Endothelial cell of umbilical vein (primary cell): ENCODE measurements around the gene TBCD. TPM values are rescaled to one million over a fixed set of nuclear protein-coding genes. Genes with fewer than 3 reads are reported as not detected.

Experiments
- BruUV-seq: library from RNA; stranded (reverse); fragments of 400-500 nt; replicated peaks from 2 replicates; lab custom pipeline; 2021; lab: Mats Ljungman, UMichigan
- CTCF ChIA-PET: fragments of 300-600, 350-600 bp; sonication (Branson Sonifier 250); formaldehyde crosslinking; loops from one replicate; lab custom pipeline; 2021; ENCODE audit warnings: antibody characterized with exemption, inconsistent platforms; lab: Charles Lee
- POLR2A ChIA-PET: fragments of 300-600, 350-600 bp; sonication (Branson Sonifier 250); formaldehyde crosslinking; loops from one replicate; lab custom pipeline; 2021; ENCODE audit warnings: antibody characterized with exemption, inconsistent platforms; lab: Charles Lee
- DNase-seq: peaks from one replicate; pipeline ENCODE4 v3.0.0-alpha.2; 2011; ENCODE audit warnings: low read depth, low spot score
- FAIRE-seq: peaks from 2 replicates; lab custom pipeline; 2011; peaks lifted over from hg19 to GRCh38; lab: Jason Lieb, UNC
- H2AFZ ChIP-seq: 2 replicates; pipeline ENCODE4 v1.6.0; 2012; ENCODE audit warnings: low read depth, low read length, control low read depth, inconsistent platforms
- H3K27ac ChIP-seq: 2 replicates; pipeline ENCODE4 v1.5.1; 2011; ENCODE audit warnings: low read depth, mild to moderate bottlenecking, control low read depth, low read length, moderate library complexity; ENCODE audit not compliant: insufficient read depth
- H3K27me3 ChIP-seq, 2 experiments: 2 replicates each; pipeline versions ENCODE4 v1.6.0 to v1.6.1; 2011; ENCODE audit warnings: low read length in 2 of 2, mixed read lengths in 1 of 2; ENCODE audit not compliant: control insufficient read depth in 2 of 2, insufficient read depth in 2 of 2
- H3K36me3 ChIP-seq, 2 experiments: 2 replicates in 1 of 2; 3 replicates in 1 of 2; pipeline ENCODE4 v1.5.1; 2011; ENCODE audit warnings: low read length in 2 of 2, mild to moderate bottlenecking in 1 of 2, moderate library complexity in 1 of 2; ENCODE audit not compliant: control insufficient read depth in 2 of 2, insufficient read depth in 2 of 2; ENCODE audit errors: extremely low read depth in 1 of 2
- H3K4me1 ChIP-seq: 3 replicates; pipeline ENCODE4 v1.5.1; 2011; ENCODE audit warnings: mild to moderate bottlenecking, low read length; ENCODE audit not compliant: control insufficient read depth, insufficient read depth; ENCODE audit errors: extremely low read depth
- H3K4me2 ChIP-seq: 2 replicates; pipeline ENCODE4 v1.6.1; 2011; ENCODE audit warnings: low read length, control low read depth, mixed read lengths; ENCODE audit not compliant: insufficient read depth
- H3K4me3 ChIP-seq, 3 experiments: fragments of 200-600 bp in 1 of 3; sonication (generic), shearing (Covaris generic) in 1 of 3; replicated peaks in 1 of 3; 2 replicates each; pipeline ENCODE4 v1.5.1; 2011 to 2016; ENCODE audit warnings: control low read depth in 3 of 3, low read length in 3 of 3, mild to moderate bottlenecking in 2 of 3, inconsistent platforms in 1 of 3, low read depth in 1 of 3, moderate library complexity in 1 of 3; ENCODE audit not compliant: insufficient read depth in 1 of 3
- H3K79me2 ChIP-seq: 2 replicates; pipeline ENCODE4 v1.6.0; 2012; ENCODE audit warnings: low read length, inconsistent platforms; ENCODE audit not compliant: control insufficient read depth, insufficient read depth
- H3K9ac ChIP-seq: replicated peaks from 2 replicates; pipeline ENCODE3; 2011; ENCODE audit warnings: low read length, control low read depth; ENCODE audit not compliant: insufficient read depth; ENCODE audit errors: extremely low read depth
- H3K9me1 ChIP-seq: replicated peaks from 3 replicates; pipeline ENCODE4 v1.6.0; 2011; ENCODE audit warnings: mild to moderate bottlenecking, low read length; ENCODE audit not compliant: control insufficient read depth, insufficient read depth; ENCODE audit errors: extremely low read depth
- H3K9me3 ChIP-seq: replicated peaks from 2 replicates; pipeline ENCODE4 v1.5.1; 2012; ENCODE audit warnings: low read length, inconsistent platforms; ENCODE audit not compliant: control insufficient read depth, insufficient read depth
- H4K20me1 ChIP-seq: replicated peaks from 2 replicates; pipeline ENCODE3; 2011; ENCODE audit warnings: mild to moderate bottlenecking, low read length; ENCODE audit not compliant: control insufficient read depth, insufficient read depth; ENCODE audit errors: extremely low read depth
- EZH2 ChIP-seq: IDR thresholded peaks from 2 replicates; pipeline ENCODE4 v1.6.1; 2012; ENCODE audit warnings: borderline replicate concordance, low read depth, mild to moderate bottlenecking, moderate library complexity, low read length, inconsistent platforms; ENCODE audit not compliant: severe bottlenecking
- FOS ChIP-seq: IDR thresholded peaks from 2 replicates; pipeline ENCODE4 v1.6.1; 2011; ENCODE audit warnings: mild to moderate bottlenecking, low read length, moderate library complexity, borderline replicate concordance; ENCODE audit not compliant: insufficient read depth
- GATA2 ChIP-seq: IDR thresholded peaks from 2 replicates; pipeline ENCODE4 v1.7.0; 2011; ENCODE audit warnings: low read depth, mild to moderate bottlenecking, moderate library complexity, mixed read lengths, low read length; ENCODE audit not compliant: insufficient read length, insufficient read depth
- JUN ChIP-seq: IDR thresholded peaks from 2 replicates; pipeline ENCODE4 v1.6.1; 2011; ENCODE audit warnings: borderline replicate concordance, low read depth; ENCODE audit not compliant: insufficient read length, insufficient read depth
- MYC ChIP-seq: IDR thresholded peaks from one replicate; pipeline ENCODE4 v1.6.1; 2011; ENCODE audit warnings: mild to moderate bottlenecking, low read depth, low read length
- POLR2A ChIP-seq: IDR thresholded peaks from 2 replicates; pipeline ENCODE4 v1.6.1; 2012; ENCODE audit warnings: low read depth, mild to moderate bottlenecking, control low read depth, low read length
- POLR2AphosphoS5 ChIP-seq: IDR thresholded peaks from 2 replicates; pipeline ENCODE4 v1.6.1; 2012; ENCODE audit warnings: low read depth, mild to moderate bottlenecking, control low read depth, low read length, moderate library complexity; ENCODE audit not compliant: insufficient read depth
- dilution Hi-C: fragments of 300-500 bp; cut with MboI; formaldehyde crosslinking; loops from one replicate; pipeline ENCODE4 v1.15.0; 2019; ENCODE audit warnings: low sequenced_read_pairs; ENCODE audit not compliant: extremely low pct_ligation_motif_present
- intact Hi-C: fragments of 100-400 bp; cut with micrococcal nuclease; formaldehyde crosslinking; loops from one replicate; pipeline ENCODE4 v1.10.0; 2022
- polyA plus RNA-seq, 4 experiments: library from polyadenylated mRNA; depleted of rRNA in 3 of 4; stranded (reverse) in 3 of 4; unstranded in 1 of 4; fragments of >200 nt; gene quantifications; 2 replicates each; pipeline versions ENCODE4 v1.2.1 to v1.2.3, GENCODE V29; 2011 to 2012; ENCODE audit warnings: missing spikeins in 1 of 4
- total RNA-seq: library from RNA; stranded (reverse); gene quantifications from 2 replicates; pipeline ENCODE4 v1.2.3, GENCODE V29; 2021
- TF ChIP-seq, protein P1 (sequence below), 2 donors: IDR thresholded peaks; 1 replicate in 1 of 2; 2 replicates in 1 of 2; pipeline ENCODE4 v1.5.1; 2011; ENCODE audit warnings: low read length in 2 of 2, mild to moderate bottlenecking in 2 of 2, moderate library complexity in 2 of 2, control low read depth in 1 of 2, inconsistent platforms in 1 of 2, low read depth in 1 of 2; ENCODE audit not compliant: insufficient read depth in 1 of 2; ENCODE audit errors: extremely low read depth in 1 of 2
- TF ChIP-seq, protein P2 (sequence below): IDR thresholded peaks from 2 replicates; pipeline ENCODE4 v1.6.1; 2011; ENCODE audit not compliant: insufficient read depth, insufficient read length

The TBCD gene
- total and polyA plus RNA-seq, 2 donors (not counting 3 experiments of a cell fraction or from before 2014, with no cell fraction given): 121 to 145 TPM

DNA sequence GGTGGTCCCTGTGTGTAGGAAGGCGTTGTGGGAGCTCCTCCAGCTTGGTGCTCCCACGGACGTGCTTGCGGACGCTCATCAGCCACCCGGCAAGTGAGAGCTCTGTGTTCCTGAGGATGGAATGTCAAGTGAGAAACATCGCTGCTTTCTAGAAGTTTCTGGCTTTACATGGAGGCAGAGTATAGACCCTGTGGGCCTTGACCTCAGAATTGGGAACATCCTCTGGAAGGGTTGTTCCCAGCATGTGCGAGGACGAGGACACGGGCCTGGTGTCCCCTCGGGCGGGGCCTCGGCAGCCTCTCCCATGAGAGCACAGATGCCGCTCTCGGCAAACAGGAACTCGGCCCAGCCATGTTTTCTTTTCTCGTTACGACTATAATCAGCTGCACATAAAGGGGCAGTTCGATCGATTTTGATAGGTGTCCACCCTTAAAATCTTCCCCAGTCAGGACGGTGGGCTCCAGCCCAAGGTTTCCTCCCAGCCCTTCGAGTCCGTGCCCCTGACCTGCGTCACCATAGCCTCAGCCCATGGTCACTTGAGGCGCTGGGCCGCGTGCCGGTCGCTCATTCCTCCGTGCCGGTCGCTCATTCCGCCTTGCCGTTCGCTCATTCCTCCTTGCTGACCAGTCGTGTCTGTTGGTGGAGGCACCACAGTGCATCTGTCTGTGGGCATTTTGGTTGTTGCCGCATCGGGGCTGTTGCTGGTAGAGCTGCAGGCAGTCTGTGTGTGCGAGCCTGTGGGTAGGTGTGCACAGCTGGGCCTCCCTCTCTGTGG is 179.2 kb downstream of the TBCD start:
- no peak overlapping the region for H3K4me2 ChIP-seq
- H3K36me3 ChIP-seq: peaks cover 9 to 51% of the 10 kb centered on the region in 2 experiments
- H3K4me1 ChIP-seq: peaks cover 5% of the 10 kb centered on the region
- no peaks in the 10 kb centered on the region for H3K9me1 ChIP-seq
- BruUV-seq: no TSS peak
- no peak overlapping the region for H3K4me3 ChIP-seq
- dilution Hi-C loops (no loop called here), intact Hi-C loops (no loop called here)
- no peak overlapping the region for H2AFZ ChIP-seq
- no peak overlapping the region for H3K27ac ChIP-seq
- FAIRE-seq (no peak), DNase-seq (no peak)
- H3K9ac ChIP-seq: no peak overlapping the region
- no peaks in the 10 kb centered on the region for H3K79me2 ChIP-seq
- no peaks in the 10 kb centered on the region for H4K20me1 ChIP-seq
- POLR2A ChIA-PET: no interaction called here
- H3K9me3 ChIP-seq: no peaks in the 10 kb centered on the region
- H3K27me3 ChIP-seq: no peaks in the 10 kb centered on the region
- CTCF ChIA-PET: interaction anchor here (2.2 kb wide), 1 partner anchor 149 kb away, joined by 8 read pairs; no protein-coding TSS in a partner anchor
- TF ChIP-seq MYC (no peak), FOS (no peak), POLR2AphosphoS5 (no peak), EZH2 (no peak), JUN (no peak), GATA2 (no peak), POLR2A (no peak)
- TF ChIP-seq, protein P1, sequence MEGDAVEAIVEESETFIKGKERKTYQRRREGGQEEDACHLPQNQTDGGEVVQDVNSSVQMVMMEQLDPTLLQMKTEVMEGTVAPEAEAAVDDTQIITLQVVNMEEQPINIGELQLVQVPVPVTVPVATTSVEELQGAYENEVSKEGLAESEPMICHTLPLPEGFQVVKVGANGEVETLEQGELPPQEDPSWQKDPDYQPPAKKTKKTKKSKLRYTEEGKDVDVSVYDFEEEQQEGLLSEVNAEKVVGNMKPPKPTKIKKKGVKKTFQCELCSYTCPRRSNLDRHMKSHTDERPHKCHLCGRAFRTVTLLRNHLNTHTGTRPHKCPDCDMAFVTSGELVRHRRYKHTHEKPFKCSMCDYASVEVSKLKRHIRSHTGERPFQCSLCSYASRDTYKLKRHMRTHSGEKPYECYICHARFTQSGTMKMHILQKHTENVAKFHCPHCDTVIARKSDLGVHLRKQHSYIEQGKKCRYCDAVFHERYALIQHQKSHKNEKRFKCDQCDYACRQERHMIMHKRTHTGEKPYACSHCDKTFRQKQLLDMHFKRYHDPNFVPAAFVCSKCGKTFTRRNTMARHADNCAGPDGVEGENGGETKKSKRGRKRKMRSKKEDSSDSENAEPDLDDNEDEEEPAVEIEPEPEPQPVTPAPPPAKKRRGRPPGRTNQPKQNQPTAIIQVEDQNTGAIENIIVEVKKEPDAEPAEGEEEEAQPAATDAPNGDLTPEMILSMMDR (IDR thresholded peaks at IDR 0.05; ENCODE audit: extremely low read depth in 1 of 2, insufficient read depth in 1 of 2, low read depth in 1 of 2, low read length in 2 of 2): no peak
- TF ChIP-seq, protein P2, sequence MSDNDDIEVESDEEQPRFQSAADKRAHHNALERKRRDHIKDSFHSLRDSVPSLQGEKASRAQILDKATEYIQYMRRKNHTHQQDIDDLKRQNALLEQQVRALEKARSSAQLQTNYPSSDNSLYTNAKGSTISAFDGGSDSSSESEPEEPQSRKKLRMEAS: no peak
